DOHH2 (cell line): Measurements from ENCODE around the gene CHRNB2.

Experiments used
- CTCF ChIP-seq: fragments of 200-600 bp; sonication (generic); IDR thresholded peaks from one replicate; pipeline ENCODE4 v1.5.1; 2014; ENCODE audit warnings: antibody characterized with exemption, mild to moderate bottlenecking, low read depth, low read length; ENCODE audit not compliant: poor library complexity, severe bottlenecking
- EZH2phosphoT487 ChIP-seq: fragments of 200-600 bp; sonication (generic); IDR thresholded peaks from 2 replicates; pipeline ENCODE4 v1.6.1; 2017; ENCODE audit warnings: borderline replicate concordance, mild to moderate bottlenecking, antibody characterized with exemption, low read length, moderate library complexity, mixed read lengths

- TF ChIP-seq CTCF (no peak), EZH2phosphoT487 (no peak)
These were observed 40.4 kb upstream of the CHRNB2 start for GRCh38 chr1:154527192-154527591.
